Right lobe of liver (tissue), 6 donors: ENCODE results near the gene GLRA1. TPM values are rescaled to one million over a fixed set of nuclear protein-coding genes. Genes with fewer than 3 reads are reported as not detected.

Source experiments
- ATAC-seq, 4 donors: fragments of 200-7000 bp; cut with Tn5 transposase; one replicate each; pipeline ENCODE4 v1.9.1; 2020; ENCODE audit warnings: mild to moderate bottlenecking in 4 of 4, moderate library complexity in 4 of 4
- DNase-seq, 3 donors: peaks; one replicate each; pipeline ENCODE4 v3.0.0-alpha.2; 2020
- H3K27ac ChIP-seq, 3 donors: fragments of 200-600 bp; one replicate each; pipeline ENCODE4 v1.8.0; 2022
- H3K27me3 ChIP-seq, 2 donors: fragments of 200-600 bp; one replicate each; pipeline ENCODE4 v1.8.0; 2022
- H3K36me3 ChIP-seq, 4 donors: fragments of 200-600 bp; sonication (generic) in 1 of 4; one replicate each; pipeline versions ENCODE4 v1.5.1 to v1.8.0; 2017 to 2022; ENCODE audit warnings: control low read depth in 1 of 4
- H3K4me1 ChIP-seq, 4 donors: fragments of 200-600 bp; sonication (generic) in 1 of 4; one replicate each; pipeline versions ENCODE4 v1.5.1 to v1.8.0; 2017 to 2022; ENCODE audit warnings: control low read depth in 1 of 4
- H3K4me3 ChIP-seq, 3 donors: fragments of 200-600 bp; one replicate each; pipeline ENCODE4 v1.8.0; 2022
- H3K9me3 ChIP-seq, 4 donors: fragments of 200-600 bp; sonication (generic) in 1 of 4; one replicate each; pipeline versions ENCODE4 v1.5.1 to v1.8.0; 2017 to 2022; ENCODE audit warnings: control low read depth in 1 of 4
- CTCF ChIP-seq, 4 donors: fragments of 200-600 bp in 3 of 4; fragments of 450-650 bp in 1 of 4; IDR thresholded peaks; one replicate each; pipeline versions ENCODE4 v1.5.1 to v1.8.0; 2016 to 2022; ENCODE audit warnings: antibody characterized with exemption in 4 of 4, mild to moderate bottlenecking in 2 of 4
- POLR2A ChIP-seq: fragments of 450-650 bp; IDR thresholded peaks from one replicate; pipeline ENCODE4 v1.6.1; 2017; ENCODE audit warnings: antibody characterized with exemption, mild to moderate bottlenecking
- WGBS: methylation state at CpG from one replicate; pipeline ENCODE4 v1.1.6; 2018; ENCODE audit warnings: low coverage, low lambda C conversion rate; ENCODE audit not compliant: insufficient coverage; ENCODE audit errors: missing lambda C conversion rate; 5-methylcytosine and 5-hydroxymethylcytosine counted together
- intact Hi-C, 2 donors: fragments of 100-400 bp; cut with DNase I; formaldehyde crosslinking; loops; one replicate each; pipeline versions ENCODE4 v1.11.2 to v1.14.1; 2022
- long read RNA-seq: library from polyadenylated mRNA; unstranded; transcript quantifications from one replicate; pipeline ENCODE4 v2.0.0, GENCODE V29; 2019
- total RNA-seq, 6 experiments: library from RNA; depleted of rRNA in 2 of 6; stranded (reverse); fragments of >200 nt in 2 of 6; fragmentation: NEBNext Ultra II Directional in 3 of 6; extraction: Animal tissue kit (Norgen Biotek cat#: 25700) in 3 of 6; gene quantifications; one replicate each; pipeline versions ENCODE4 v1.1.0 to v1.2.4, GENCODE V29; 2016 to 2023
- donor health status: DM: no; HTN: yes; CAD: no.
- donor health status: DM: no; HTN: no; CAD: no.
- donor health status: DM: no; HTN: no; CAD: no.
- donor health status: DM: no; HTN: yes; CAD: no.
- donor health status: DM: no; HTN: yes; CAD: no.

The GLRA1 gene
- not detected for total RNA-seq
- long read RNA-seq: 0 reads

- no peaks in the 10 kb centered on the region for H3K9me3 ChIP-seq
- H3K27me3 ChIP-seq: no peaks in the 10 kb centered on the region
- no peaks in the 10 kb centered on the region for H3K4me1 ChIP-seq
- no peak within 1 kb of the TSS for H3K4me3 ChIP-seq
- H3K27ac ChIP-seq: no peak within 1 kb of the TSS
- WGBS: 9% methylated on average over 27 of the region's 44 CpGs
- TF ChIP-seq POLR2A: no peak
- no peak for TF ChIP-seq CTCF (IDR thresholded peaks at IDR 0.05)
- intact Hi-C loops: no loop called here
- DNase-seq: peak in 2 of 3 donors; percentile 45 to 62
- no peaks in the 10 kb centered on the region for H3K36me3 ChIP-seq
- peak; percentile 57 to 82 (median 64) for ATAC-seq
Observed at GRCh38 chr5:151924564-151925301, at the start of gene GLRA1. Gene GLRA1, minus strand, starts transcription at chr5:151924851. Its CDS starts 302 bp downstream, at chr5:151924549.

- DNase-seq: no peak
- no peaks in the 10 kb centered on the region for H3K27me3 ChIP-seq
- H3K27ac ChIP-seq: no peak overlapping the region
- TF ChIP-seq POLR2A: no peak
- TF ChIP-seq CTCF (IDR thresholded peaks at IDR 0.05): no peak
- no peak overlapping the region for H3K4me3 ChIP-seq
- no peak for ATAC-seq
- H3K36me3 ChIP-seq: no peaks in the 10 kb centered on the region
- H3K9me3 ChIP-seq: no peaks in the 10 kb centered on the region
- H3K4me1 ChIP-seq: no peaks in the 10 kb centered on the region
- intact Hi-C loops: no loop called here
Observed at GRCh38 chr5:151970885-151971284, 46.2 kb upstream of the GLRA1 start.

DNA sequence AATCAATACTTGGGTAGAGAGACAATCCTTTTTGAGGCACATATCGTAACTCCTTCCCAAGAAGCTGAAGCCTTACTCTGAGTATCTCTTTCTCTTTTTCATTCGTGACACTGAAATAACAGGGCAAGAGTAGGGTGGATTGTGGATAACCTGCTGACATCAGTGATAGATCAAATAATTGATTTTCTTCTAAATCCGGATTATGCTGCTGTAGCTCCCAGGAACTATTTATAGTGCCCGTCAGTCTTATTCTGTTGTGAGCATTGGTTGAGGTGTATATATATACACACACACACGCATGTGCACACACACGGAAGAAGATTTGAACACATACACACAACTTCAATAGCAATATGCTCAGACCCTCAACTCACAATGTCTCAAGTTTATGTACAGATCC, 43.2 kb upstream of the GLRA1 start:
- intact Hi-C loops: no loop called here
- Histone ChIP-seq H3K27me3 (no peaks in the 10 kb centered on the region), H3K36me3 (no peaks in the 10 kb centered on the region), H3K4me3 (no peak overlapping the region), H3K4me1 (no peaks in the 10 kb centered on the region), H3K27ac (no peak overlapping the region), H3K9me3 (no peaks in the 10 kb centered on the region)
- DNase-seq (no peak), ATAC-seq (no peak)
- WGBS: 58% methylated on average over 5 of the region's 6 CpGs
- TF ChIP-seq POLR2A (no peak), CTCF (IDR thresholded peaks at IDR 0.05) (no peak)

GRCh38 chr5:151966046-151966445, 41.4 kb upstream of the GLRA1 start:
- Histone ChIP-seq H3K27me3 (no peaks in the 10 kb centered on the region), H3K27ac (no peak overlapping the region), H3K36me3 (no peaks in the 10 kb centered on the region), H3K4me1 (no peaks in the 10 kb centered on the region), H3K4me3 (no peak overlapping the region), H3K9me3 (no peaks in the 10 kb centered on the region)
- 67% methylated on average over 1 of the region's 1 CpG for WGBS
- no peak for TF ChIP-seq CTCF (IDR thresholded peaks at IDR 0.05)
- TF ChIP-seq POLR2A: no peak
- no peak for ATAC-seq
- no peak for DNase-seq
- intact Hi-C loops: no loop called here
